Kidney epithelial cell (primary cell): ENCODE data around the gene MCU. TPM values are rescaled to one million over a fixed set of nuclear protein-coding genes. Genes with fewer than 3 reads are reported as not detected.

Source experiments
- DNase-seq: peaks from one replicate; pipeline ENCODE4 v3.0.0-alpha.2; 2010; ENCODE audit warnings: low read depth
- H3K27me3 ChIP-seq: 2 replicates; pipeline ENCODE4 v1.6.0; 2011; ENCODE audit warnings: low read length; ENCODE audit not compliant: control insufficient read depth, insufficient read depth
- H3K36me3 ChIP-seq: 2 replicates; pipeline ENCODE4 v1.5.1; 2011; ENCODE audit warnings: low read length; ENCODE audit not compliant: control insufficient read depth, insufficient read depth
- H3K4me3 ChIP-seq: 2 replicates; pipeline ENCODE4 v1.5.1; 2011; ENCODE audit warnings: low read depth, mild to moderate bottlenecking, control low read depth, low read length
- CTCF ChIP-seq: IDR thresholded peaks from 2 replicates; pipeline ENCODE4 v1.5.1; 2011; ENCODE audit warnings: mild to moderate bottlenecking, moderate library complexity, low read length, control low read depth, inconsistent platforms; ENCODE audit not compliant: insufficient read depth, poor library complexity, severe bottlenecking
- total RNA-seq: library from RNA; depleted of rRNA; stranded (reverse); fragments of >200 nt; gene quantifications from 2 replicates; pipeline ENCODE4 v1.2.3, GENCODE V29; 2015

The MCU gene
- total RNA-seq, 1 donor from 2014 or later, result 15.4 TPM

- Histone ChIP-seq H3K36me3 (no peaks in the 10 kb centered on the region), H3K27me3 (no peaks in the 10 kb centered on the region), H3K4me3 (no peak overlapping the region)
- DNase-seq, result no peak
- TF ChIP-seq CTCF, result no peak
Observed at GRCh38 chr10:72653383-72654096, 38.4 kb upstream of the MCU start.

DNA sequence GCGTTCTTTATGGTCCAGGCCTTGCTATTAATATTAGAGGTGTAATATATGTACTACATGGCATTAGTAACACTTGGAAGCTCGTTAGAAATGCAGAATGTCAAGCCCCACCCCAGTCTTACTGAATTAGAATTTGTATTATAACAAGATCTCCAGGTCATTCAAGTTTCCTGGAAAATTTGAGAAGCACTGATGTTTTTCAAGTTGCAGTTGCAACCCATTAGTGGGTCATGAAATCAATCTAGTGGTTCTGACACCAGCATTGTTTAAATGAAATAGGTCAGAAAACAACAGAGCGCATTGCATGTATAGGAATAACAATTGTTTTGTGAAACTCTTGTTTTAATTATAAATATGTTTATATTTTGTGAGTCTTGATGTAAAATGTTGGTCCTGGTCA, 37.2 kb upstream of the MCU start:
- DNase-seq, result no peak
- Histone ChIP-seq H3K36me3 (no peaks in the 10 kb centered on the region), H3K27me3 (no peaks in the 10 kb centered on the region), H3K4me3 (no peak overlapping the region)
- no peak for TF ChIP-seq CTCF

GRCh38 chr10:72658696-72659400, 33.1 kb upstream of the MCU start:
- no peak for TF ChIP-seq CTCF
- DNase-seq, result no peak
- Histone ChIP-seq H3K4me3 (no peak overlapping the region), H3K36me3 (no peaks in the 10 kb centered on the region), H3K27me3 (no peaks in the 10 kb centered on the region)

DNA sequence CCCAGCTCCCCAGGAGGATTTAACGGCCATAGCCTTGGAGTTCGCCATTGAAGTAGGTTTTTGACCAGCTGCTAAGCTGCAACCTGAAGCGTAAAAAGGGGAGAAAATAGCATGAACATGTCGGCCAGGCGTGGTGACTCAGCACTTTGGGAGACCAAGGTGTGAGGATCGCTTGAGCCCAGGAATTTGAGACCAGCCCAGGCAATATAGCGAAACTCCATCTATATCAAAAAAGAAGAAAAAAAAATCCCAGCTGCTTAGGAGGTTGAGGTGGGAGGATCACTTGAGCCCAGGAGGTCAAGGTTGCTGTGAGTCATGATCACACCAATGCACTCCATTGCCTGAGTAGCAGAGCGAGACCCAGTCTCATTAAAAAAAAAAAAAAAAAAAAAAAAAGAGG, 32.2 kb upstream of the MCU start:
- H3K36me3 ChIP-seq, result no peaks in the 10 kb centered on the region
- no peak for TF ChIP-seq CTCF
- peak; percentile 72 for DNase-seq

DNA sequence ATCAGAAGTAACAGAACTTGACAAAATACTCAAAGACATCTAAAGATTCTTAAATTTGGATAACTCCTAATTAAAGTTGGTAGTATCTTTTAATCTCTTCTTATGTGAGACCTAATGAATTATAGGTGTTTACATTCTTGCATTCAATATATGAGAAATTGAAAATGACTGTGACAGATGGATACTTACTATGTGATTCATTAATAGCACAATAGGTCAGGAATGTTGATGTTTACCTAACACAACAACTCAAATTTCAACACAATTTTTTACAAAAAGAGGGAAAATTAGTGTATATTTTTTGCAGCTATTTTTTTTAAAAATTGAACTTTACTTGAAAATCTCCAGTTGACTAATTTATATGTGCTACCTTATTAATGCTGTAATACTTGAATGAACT, 31.7 kb upstream of the MCU start:
- no peaks in the 10 kb centered on the region for H3K36me3 ChIP-seq
- TF ChIP-seq CTCF, result no peak
- no peaks in the 10 kb centered on the region for H3K27me3 ChIP-seq
- DNase-seq, result no peak
- H3K4me3 ChIP-seq, result no peak overlapping the region

More for the DNA sequence above, 32.2 kb upstream of the MCU start:
- no peaks in the 10 kb centered on the region for H3K27me3 ChIP-seq
- no peak overlapping the region for H3K4me3 ChIP-seq
